Kidney epithelial cell (primary cell): ENCODE results near the gene KIAA1958. TPM values are rescaled to one million over a fixed set of nuclear protein-coding genes. Genes with fewer than 3 reads are reported as not detected.

Experiments used
- DNase-seq: peaks from one replicate; pipeline ENCODE4 v3.0.0-alpha.2; 2010; ENCODE audit warnings: low read depth
- H3K27me3 ChIP-seq: 2 replicates; pipeline ENCODE4 v1.6.0; 2011; ENCODE audit warnings: low read length; ENCODE audit not compliant: control insufficient read depth, insufficient read depth
- H3K36me3 ChIP-seq: 2 replicates; pipeline ENCODE4 v1.5.1; 2011; ENCODE audit warnings: low read length; ENCODE audit not compliant: control insufficient read depth, insufficient read depth
- H3K4me3 ChIP-seq: 2 replicates; pipeline ENCODE4 v1.5.1; 2011; ENCODE audit warnings: low read depth, mild to moderate bottlenecking, control low read depth, low read length
- CTCF ChIP-seq: IDR thresholded peaks from 2 replicates; pipeline ENCODE4 v1.5.1; 2011; ENCODE audit warnings: mild to moderate bottlenecking, moderate library complexity, low read length, control low read depth, inconsistent platforms; ENCODE audit not compliant: insufficient read depth, poor library complexity, severe bottlenecking
- total RNA-seq: library from RNA; depleted of rRNA; stranded (reverse); fragments of >200 nt; gene quantifications from 2 replicates; pipeline ENCODE4 v1.2.3, GENCODE V29; 2015

The KIAA1958 gene
- total RNA-seq, 1 donor from 2014 or later, result 7.5 TPM

GRCh38 chr9:112571624-112572355 lies 85.2 kb downstream of the KIAA1958 start:
- no peak overlapping the region for H3K4me3 ChIP-seq
- no peak for TF ChIP-seq CTCF
- no peaks in the 10 kb centered on the region for H3K27me3 ChIP-seq
- no peaks in the 10 kb centered on the region for H3K36me3 ChIP-seq
- DNase-seq, result no peak

DNA sequence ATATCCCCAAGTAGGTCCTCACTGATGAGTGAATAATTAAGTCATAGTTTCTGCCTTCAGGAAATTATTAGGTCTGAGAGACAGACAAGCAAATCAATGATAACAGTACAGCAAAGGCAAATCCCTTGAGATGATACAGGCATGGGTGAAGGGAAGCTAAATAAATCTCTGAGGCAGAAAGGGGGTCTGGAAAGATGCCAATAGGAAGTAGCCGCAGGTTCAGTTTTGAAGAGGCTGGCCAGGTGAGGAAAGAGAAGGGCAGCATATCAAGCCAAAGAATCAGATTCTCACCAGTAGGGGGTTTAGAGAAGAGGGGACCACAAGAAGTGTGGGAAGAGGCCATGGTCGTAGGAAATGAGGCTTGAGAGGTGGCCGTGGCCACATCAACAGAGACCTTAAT lies 85.8 kb downstream of the KIAA1958 start:
- no peaks in the 10 kb centered on the region for H3K27me3 ChIP-seq
- no peak for TF ChIP-seq CTCF
- DNase-seq, result no peak
- no peaks in the 10 kb centered on the region for H3K36me3 ChIP-seq
- H3K4me3 ChIP-seq, result no peak overlapping the region

- H3K4me3 ChIP-seq, result no peak overlapping the region
- H3K36me3 ChIP-seq, result no peaks in the 10 kb centered on the region
- DNase-seq, result no peak
- TF ChIP-seq CTCF, result no peak
- H3K27me3 ChIP-seq, result no peaks in the 10 kb centered on the region
Observed at GRCh38 chr9:112574008-112574407, 87.4 kb downstream of the KIAA1958 start.

DNA sequence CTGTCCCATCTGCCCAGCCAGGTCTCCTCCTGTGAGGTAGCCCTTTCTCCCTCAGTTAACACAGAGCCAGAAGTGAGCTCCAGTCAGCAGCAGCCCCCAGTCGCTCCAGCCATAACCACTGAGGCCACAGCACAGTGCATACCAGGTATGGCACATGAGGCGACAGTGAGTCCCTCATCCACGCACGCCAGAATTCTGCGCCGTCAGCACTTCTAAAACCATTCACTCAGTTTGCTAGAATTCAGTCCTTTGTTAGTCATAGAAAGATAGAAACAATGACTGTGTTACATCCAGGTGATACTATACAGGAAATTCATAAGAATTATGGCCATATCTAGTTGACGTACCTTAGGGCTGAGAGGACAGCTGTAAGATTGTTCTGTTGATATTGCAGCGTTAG lies 88.5 kb downstream of the KIAA1958 start:
- Histone ChIP-seq H3K4me3 (no peak overlapping the region), H3K36me3 (no peaks in the 10 kb centered on the region), H3K27me3 (no peaks in the 10 kb centered on the region)
- TF ChIP-seq CTCF, result no peak
- no peak for DNase-seq

DNA sequence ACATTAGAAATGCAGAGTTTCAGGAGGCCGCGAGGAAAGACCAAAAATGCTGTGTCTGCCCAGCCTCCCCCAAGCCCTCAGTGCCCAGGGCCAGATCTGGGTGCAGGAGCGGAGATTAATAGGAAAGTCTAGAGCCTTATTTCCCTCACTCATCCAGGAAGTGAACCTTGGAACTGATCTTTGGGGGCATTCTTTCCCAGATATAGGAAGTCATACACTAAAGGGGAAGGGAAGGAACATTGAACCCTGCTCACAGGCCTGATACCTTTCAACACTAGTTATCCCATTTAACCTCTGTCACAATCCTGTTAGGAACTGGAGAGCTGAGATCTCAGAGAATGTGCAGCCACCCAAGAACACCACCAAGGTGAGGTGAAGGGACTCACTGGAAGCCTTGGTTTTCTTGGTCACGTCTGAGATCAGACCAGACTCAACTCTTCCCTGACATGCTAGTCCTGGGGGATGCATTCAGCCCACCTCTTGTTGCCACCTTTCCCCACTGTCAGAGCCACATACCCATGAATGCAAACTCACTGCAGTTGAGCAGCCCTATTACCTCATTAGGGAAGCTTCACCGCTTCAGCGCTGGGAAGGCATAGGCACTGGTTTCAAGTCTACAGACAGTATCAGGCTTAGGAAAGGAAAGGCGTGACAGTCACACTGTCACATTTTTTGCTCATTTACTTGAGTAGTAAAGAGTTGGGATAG lies 95.0 kb downstream of the KIAA1958 start:
- Histone ChIP-seq H3K4me3 (no peak overlapping the region), H3K36me3 (no peaks in the 10 kb centered on the region), H3K27me3 (no peaks in the 10 kb centered on the region)
- no peak for DNase-seq
- no peak for TF ChIP-seq CTCF
